ENCODE data around the gene RIT1. TPM values are rescaled to one million over a fixed set of nuclear protein-coding genes. Genes with fewer than 3 reads are reported as not detected.

RIT1 gene
- total RNA-seq, 1 experiment from 2014 or later, result 26.4 TPM

DNA sequence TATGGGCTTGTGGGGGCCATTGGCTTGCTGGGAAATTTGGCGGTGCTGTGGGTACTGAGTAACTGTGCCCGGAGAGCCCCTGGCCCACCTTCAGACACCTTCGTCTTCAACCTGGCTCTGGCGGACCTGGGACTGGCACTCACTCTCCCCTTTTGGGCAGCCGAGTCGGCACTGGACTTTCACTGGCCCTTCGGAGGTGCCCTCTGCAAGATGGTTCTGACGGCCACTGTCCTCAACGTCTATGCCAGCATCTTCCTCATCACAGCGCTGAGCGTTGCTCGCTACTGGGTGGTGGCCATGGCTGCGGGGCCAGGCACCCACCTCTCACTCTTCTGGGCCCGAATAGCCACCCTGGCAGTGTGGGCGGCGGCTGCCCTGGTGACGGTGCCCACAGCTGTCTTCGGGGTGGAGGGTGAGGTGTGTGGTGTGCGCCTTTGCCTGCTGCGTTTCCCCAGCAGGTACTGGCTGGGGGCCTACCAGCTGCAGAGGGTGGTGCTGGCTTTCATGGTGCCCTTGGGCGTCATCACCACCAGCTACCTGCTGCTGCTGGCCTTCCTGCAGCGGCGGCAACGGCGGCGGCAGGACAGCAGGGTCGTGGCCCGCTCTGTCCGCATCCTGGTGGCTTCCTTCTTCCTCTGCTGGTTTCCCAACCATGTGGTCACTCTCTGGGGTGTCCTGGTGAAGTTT, 30.8 kb upstream of the RIT1 start:
- Histone ChIP-seq H3K56ac (ENCODE audit: insufficient read length, low read depth, low read length) (no peak overlapping the region), H4K20me1 (ENCODE audit: control insufficient read depth, insufficient read depth, insufficient read length) (no peaks in the 10 kb centered on the region), H3T11ph (ENCODE audit: low read length) (no peak overlapping the region), H3K27ac (ENCODE audit: insufficient read length, low read depth, low read length) (no peak overlapping the region), H3K79me2 (ENCODE audit: insufficient read depth, low read length) (no peaks in the 10 kb centered on the region), H3K4me1 (ENCODE audit: insufficient read depth, low read length) (no peaks in the 10 kb centered on the region), H3K9me3 (ENCODE audit: control insufficient read depth, low read depth, low read length) (no peaks in the 10 kb centered on the region), H3K23ac (ENCODE audit: insufficient read length, low read depth, low read length) (no peak overlapping the region), H4K8ac (replicated peaks; ENCODE audit: insufficient read length, low read depth, low read length) (no peak overlapping the region), H3K4me2 (ENCODE audit: insufficient read depth, insufficient read length, low read length) (no peak overlapping the region), H3K23me2 (ENCODE audit: insufficient read length, low read depth, low read length, poor library complexity, severe bottlenecking) (no peaks in the 10 kb centered on the region), H2AK5ac (ENCODE audit: insufficient read length, low read length) (no peak overlapping the region), H2BK15ac (ENCODE audit: low read depth, low read length) (no peak overlapping the region), H2AFZ (ENCODE audit: low read length) (no peak overlapping the region), H4K91ac (ENCODE audit: insufficient read length, low read depth, low read length) (no peak overlapping the region), H2BK12ac (ENCODE audit: insufficient read length, low read depth, low read length) (no peak overlapping the region), H3K9ac (ENCODE audit: extremely low read depth, insufficient read length, low read length) (no peak overlapping the region), H2BK120ac (ENCODE audit: low read depth, low read length, poor library complexity, severe bottlenecking) (no peak overlapping the region), H3K18ac (ENCODE audit: insufficient read length, low read depth, low read length) (no peak overlapping the region), H3K4ac (ENCODE audit: low read depth, low read length) (no peak overlapping the region), H2BK20ac (ENCODE audit: low read depth, low read length, poor library complexity, severe bottlenecking) (no peak overlapping the region), H3K14ac (ENCODE audit: insufficient read depth, low read length) (no peak overlapping the region), H2BK5ac (ENCODE audit: insufficient read length, low read length) (no peak overlapping the region), H3K27me3 (ENCODE audit: insufficient read depth, low read length) (no peaks in the 10 kb centered on the region), H4K5ac (ENCODE audit: insufficient read length, low read depth, low read length) (no peak overlapping the region), H3K79me1 (ENCODE audit: insufficient read depth, low read depth, low read length, poor library complexity, severe bottlenecking) (no peaks in the 10 kb centered on the region)
- Mint-ChIP-seq H3K27ac (0 out of 7 replicates have a peak overlapping the region, but pooled peaks of 1 of the 3 experiments have one; percentile 34), H3K4me1 (peaks cover 27 to 31% of the 10 kb centered on the region in 2 experiments), H3K4me3 (no peak overlapping the region), H3K9me3 (no peaks in the 10 kb centered on the region), H3K27me3 (ENCODE audit: low read depth) (no peaks in the 10 kb centered on the region; the same call in none of the 2 replicates), H3K36me3 (ENCODE audit: insufficient read depth in 1 of 3, low read depth in 3 of 3) (peaks cover 5 to 17% (median 7%) of the 10 kb centered on the region in 3 experiments; a peak in 5 of 7 replicates)
- WGBS (ENCODE audit: extremely low coverage, insufficient read length, low lambda C conversion rate), result no CpG with 5 or more reads among the region's 29 CpGs
- no peak for DNase-seq
- TF ChIP-seq, protein P1, sequence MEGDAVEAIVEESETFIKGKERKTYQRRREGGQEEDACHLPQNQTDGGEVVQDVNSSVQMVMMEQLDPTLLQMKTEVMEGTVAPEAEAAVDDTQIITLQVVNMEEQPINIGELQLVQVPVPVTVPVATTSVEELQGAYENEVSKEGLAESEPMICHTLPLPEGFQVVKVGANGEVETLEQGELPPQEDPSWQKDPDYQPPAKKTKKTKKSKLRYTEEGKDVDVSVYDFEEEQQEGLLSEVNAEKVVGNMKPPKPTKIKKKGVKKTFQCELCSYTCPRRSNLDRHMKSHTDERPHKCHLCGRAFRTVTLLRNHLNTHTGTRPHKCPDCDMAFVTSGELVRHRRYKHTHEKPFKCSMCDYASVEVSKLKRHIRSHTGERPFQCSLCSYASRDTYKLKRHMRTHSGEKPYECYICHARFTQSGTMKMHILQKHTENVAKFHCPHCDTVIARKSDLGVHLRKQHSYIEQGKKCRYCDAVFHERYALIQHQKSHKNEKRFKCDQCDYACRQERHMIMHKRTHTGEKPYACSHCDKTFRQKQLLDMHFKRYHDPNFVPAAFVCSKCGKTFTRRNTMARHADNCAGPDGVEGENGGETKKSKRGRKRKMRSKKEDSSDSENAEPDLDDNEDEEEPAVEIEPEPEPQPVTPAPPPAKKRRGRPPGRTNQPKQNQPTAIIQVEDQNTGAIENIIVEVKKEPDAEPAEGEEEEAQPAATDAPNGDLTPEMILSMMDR (conservative IDR thresholded peaks at IDR 0.05), result no peak
